Measurements from ENCODE around the gene MTERF1.
"Not testable (repeated sequence)": the region's sequence is repeated elsewhere in the genome, so short reads cannot be mapped to it uniquely, and the experiment has no call there.

MTERF1 gene

DNA sequence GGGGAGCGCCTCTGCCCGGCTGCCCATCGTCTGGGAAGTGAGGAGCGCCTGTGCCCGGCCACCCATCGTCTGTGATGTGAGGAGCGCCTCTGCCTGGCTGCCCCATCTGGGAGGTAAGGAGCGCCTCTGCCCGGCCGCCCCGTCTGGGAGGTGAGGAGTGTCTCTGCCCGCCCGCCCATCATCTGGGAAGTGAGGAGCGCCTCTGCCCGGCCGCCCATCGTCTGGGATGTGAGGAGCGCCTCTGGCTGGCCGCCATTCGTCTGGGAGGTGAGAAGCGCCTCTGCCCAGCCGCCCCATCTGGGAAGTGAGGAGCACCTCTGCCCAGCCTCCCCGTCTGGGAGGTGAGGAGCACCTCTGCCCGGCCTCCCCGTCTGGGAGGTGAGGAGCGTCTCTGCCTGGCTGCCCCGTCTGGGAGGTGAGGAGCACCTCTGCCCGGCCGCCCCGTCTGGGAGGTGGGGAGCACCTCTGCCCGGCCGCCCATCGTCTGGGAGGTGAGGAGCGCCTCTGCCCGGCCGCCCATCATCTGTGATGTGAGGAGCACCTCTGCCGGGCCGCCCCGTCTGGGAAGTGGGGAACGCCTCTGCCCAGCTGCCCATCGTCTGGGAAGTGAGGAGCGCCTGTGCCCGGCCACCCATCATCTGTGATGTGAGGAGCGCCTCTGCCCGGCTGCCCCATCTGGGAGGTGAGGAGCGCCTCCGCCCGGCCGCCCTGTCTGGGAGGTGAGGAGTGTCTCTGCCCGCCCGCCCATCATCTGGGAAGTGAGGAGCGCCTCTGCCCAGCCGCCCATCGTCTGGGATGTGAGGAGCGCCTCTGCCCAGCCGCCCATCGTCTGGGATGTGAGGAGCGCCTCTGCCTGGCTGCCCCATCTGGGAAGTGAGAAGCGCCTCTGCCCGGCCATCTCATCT is 8.0 kb upstream of the MTERF1 start:
- DNase-seq (ENCODE audit: low read depth); H3K4me3 ChIP-seq (ENCODE audit: low read depth, low read length): not testable (repeated sequence)

DNA sequence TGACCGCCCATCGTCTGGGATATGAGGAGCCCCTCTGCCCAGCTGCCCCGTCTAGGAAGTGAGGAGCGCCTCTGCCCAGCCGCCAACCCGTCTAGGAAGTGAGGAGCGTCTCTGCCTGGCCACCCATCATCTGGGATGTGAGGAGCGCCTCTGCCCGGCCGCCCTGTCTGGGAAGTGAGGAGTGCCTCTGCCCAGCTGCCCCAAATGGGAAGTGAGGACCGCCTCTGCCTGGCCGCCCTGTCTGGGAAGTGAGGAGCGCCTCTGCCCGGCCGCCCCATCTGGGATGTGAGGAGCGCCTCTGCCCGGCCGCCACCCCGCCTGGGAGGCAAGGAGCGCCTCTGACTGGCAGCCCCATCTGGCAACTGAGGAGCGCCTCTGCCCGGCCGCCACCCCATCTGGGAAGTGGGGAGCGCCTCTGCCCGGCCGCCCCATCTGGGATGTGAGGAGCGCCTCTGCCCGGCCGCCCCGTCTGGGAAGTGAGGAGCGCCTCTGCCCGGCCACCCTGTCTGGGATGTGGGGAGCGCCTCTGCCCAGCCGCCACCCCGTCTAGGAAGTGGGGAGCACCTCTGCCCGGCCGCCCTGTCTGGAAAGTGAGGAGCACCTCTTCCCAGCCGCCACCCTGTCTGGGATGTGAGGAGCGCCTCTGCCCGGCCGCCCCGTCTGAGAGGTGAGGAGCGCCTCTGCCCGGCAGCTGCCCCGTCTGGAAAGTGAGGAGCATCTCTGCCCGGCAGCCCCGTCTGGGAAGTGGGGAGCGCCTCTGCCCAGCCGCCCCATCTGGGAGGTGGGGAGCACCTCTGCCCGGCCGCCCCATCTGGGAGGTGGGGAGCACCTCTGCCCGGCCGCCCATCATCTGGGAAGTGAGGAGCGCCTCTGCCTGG is 7.1 kb upstream of the MTERF1 start:
- H3K4me3 ChIP-seq (ENCODE audit: low read depth, low read length); DNase-seq (ENCODE audit: low read depth): not testable (repeated sequence)

DNA sequence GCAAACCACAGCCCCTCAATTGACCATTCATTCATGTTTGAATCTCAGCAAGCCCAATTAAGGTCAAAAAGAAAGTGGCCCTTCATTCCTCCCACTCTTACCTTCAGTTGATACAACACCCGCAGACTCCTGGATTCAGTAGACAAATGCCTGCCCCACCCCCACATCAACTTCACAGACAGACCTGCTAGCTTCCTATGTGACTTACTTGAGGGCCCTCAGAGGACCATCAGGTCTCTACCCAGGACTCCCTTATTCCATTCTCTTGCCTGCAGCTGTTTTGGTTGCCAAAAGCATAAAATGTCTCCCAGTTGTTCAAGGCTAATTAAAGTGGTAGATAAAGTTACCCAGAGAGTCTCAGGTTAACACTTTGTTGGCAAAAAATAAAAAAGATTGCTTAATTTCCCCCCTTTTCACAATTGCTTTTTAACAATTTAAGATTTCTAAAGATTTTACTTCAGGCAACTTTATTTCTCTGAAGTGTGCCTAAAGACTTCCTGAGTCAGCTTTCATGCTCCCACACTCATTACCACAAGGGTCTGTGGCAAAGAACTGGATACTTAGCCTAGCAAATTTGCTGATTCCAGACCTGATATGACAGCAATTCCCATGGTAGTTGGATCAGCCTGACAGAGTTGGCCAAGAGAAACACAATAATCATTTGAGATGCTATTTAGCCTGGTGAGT is 3.3 kb upstream of the MTERF1 start:
- DNase-seq (ENCODE audit: low read depth): no peak
- H3K4me3 ChIP-seq (ENCODE audit: low read depth, low read length): no peak overlapping the region

DNA sequence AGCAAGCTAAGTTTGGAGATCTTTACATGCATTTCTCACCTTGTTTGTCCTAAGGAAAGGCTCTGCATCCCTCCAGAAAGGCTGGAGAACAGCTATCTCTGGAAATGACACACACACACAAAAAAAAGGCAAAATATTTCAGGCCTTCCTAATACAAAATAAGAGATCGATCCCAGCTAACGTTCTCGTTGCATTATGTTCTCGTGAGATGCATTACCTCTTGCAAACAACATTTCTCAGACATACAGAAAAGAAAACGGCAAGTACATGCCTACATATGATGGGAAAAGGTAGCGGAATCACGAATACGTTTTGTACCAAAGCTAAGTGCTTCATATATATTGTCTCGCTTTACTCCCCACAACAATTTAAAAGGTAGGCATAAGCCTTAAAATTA is 488 bp downstream of the MTERF1 start:
- peak overlapping the region; percentile 71 for H3K4me3 ChIP-seq (ENCODE audit: low read depth, low read length)
- no peak for DNase-seq (ENCODE audit: low read depth)

DNA sequence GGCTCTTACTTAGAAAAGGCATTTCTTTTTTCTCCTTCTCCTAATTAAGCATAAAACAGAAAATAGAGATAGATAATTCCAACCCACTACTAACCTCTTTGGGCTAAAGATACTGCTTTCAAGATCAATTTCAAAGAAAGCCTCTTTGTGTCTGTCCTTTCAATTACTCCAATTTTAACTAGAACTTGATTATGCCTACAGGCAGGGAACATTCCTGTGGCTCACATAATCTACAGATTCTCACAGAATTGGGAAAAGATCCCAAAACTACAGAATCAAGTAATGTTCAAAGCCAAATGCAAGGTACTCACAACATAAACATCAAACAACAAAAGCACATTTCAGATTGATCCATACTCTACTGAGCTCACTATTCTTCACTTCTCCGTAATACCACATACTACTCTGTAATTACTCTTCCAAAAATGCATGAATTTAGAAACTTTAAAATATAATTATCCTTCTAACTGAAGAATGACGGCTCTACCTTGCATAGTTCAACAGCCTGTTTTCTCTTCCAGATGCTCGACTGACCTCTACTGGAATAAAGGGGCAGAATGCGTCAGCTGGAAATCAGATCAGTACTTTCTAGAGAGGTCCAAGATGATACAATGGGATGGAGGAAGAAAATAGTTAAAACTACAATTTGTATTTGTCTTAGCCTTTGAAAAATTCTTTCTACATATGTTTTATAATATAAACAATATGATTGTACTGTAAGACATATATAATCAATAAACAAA is 3.9 kb downstream of the MTERF1 start:
- no peak for DNase-seq (ENCODE audit: low read depth)
- H3K4me3 ChIP-seq (ENCODE audit: low read depth, low read length): no peak overlapping the region

DNA sequence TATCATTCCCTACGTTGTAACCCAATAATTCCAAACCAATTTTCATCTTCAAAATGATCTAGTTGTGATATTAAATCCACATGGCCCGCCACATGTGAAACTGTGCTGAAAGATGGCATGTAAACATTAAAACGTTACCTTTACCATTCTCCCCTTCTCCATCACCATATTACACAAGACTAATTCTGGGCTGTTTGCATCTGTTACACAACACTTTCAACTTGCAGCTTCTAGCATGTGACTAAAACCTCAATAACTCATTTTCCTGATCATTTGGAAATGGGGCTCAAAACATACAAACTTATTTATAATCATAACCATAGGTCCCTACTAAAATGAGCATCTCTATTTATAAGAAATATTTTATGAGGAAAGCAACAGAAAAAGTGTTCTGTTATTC is 4.7 kb downstream of the MTERF1 start:
- no peak for DNase-seq (ENCODE audit: low read depth)
- no peak overlapping the region for H3K4me3 ChIP-seq (ENCODE audit: low read depth, low read length)

DNA sequence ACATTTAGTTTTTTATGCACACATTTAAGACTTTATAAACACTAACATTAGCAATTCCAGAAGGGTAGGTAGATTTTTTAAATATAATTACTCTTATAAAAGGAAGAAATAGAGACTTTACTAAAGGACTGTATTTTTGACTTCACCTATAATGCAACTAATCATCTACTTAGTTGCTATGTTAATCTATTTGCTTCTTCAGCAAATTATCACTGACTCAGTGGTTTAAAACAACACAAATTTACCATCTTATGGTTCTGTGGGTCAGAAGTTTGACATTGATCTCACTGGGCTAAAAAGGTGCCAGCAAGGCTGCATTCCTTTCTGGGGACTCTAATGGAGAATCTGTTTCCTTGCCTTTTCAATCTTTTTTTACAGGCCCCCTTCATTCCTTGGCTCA is 7.6 kb downstream of the MTERF1 start:
- no peak overlapping the region for H3K4me3 ChIP-seq (ENCODE audit: low read depth, low read length)
- no peak for DNase-seq (ENCODE audit: low read depth)

DNA sequence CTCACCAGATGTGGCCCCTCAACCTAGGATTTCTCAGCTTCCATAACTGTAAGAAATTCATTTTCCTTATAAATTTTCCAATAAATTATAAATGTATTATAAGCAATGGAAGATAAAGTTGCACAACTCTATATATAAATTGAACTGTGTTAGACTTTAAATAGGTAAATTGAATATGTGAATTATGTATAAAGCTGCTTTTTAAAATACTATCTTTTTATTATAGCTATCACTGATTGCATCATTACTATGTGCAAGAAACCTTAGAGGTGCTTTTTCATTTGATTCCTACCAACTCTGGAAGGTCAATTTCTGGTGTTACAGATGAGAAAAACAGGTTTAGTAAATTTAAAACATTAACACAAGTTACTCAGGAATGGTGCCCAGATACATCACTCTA is 8.4 kb downstream of the MTERF1 start:
- no peak for DNase-seq (ENCODE audit: low read depth)
- no peak overlapping the region for H3K4me3 ChIP-seq (ENCODE audit: low read depth, low read length)

DNA sequence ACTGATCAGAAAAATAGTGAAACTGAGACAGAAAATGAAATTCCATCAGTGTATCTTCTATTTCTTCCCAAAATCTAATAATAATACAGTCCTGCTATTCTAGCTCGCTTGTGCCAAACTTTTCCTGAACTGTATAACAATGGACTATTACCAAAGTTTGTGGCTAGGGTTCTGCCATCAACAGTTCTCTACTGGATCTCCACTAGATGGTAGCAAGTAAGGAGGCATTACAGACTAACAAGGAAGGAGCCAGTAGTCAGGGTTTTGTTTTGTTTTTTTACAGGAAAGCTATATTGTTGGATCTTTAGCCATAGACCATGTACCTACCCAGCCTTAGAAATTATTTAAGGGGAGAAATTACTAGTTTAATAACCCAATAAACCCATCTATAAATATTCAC is 10.8 kb downstream of the MTERF1 start:
- H3K4me3 ChIP-seq (ENCODE audit: low read depth, low read length): no peak overlapping the region
- no peak for DNase-seq (ENCODE audit: low read depth)

DNA sequence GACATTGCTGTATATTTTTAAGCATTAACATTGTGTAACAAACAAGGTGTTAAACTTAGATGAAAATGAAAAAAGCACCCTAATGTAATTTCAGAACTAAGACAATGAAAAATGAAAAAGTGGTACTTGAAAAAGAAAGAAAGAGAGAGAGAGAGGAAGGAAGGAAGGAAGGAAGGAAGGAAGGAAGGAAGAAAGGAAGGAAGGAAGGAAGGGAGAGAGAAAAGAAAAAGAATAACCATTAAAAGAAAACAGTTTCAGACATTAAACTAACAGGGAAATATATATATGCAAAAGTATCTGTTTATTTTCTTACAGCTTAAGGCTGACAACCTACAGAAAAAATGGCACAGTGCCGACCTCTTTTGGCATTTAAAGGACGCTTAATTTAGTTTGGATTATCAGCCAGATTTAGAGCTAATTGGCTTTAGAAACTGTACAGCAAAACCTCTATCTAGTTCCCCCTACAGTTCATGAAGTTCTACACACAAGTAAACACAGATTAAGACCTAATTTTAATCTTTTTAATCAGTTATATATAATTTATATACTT is 13.8 kb downstream of the MTERF1 start:
- DNase-seq (ENCODE audit: low read depth): no peak
- no peak overlapping the region for H3K4me3 ChIP-seq (ENCODE audit: low read depth, low read length)

DNA sequence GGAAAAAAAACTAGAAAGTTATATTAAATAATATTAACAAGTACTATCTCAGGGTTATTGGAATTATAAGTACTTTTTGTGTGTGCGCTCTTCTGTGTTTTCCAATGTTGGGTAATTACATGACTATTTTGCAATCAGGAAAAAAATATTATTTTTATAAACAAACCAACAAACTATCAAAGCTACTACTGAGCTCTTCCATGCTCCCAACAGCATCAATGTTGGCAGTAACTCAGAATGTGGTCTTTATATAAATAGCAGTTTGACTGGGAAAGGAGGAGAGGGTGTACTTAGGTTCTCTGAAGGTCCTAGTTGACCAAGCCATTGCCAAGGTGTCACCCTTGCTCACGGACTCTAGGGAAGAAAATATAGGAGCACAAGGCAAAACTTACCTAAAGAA is 15.0 kb downstream of the MTERF1 start:
- H3K4me3 ChIP-seq (ENCODE audit: low read depth, low read length): no peak overlapping the region
- no peak for DNase-seq (ENCODE audit: low read depth)

DNA sequence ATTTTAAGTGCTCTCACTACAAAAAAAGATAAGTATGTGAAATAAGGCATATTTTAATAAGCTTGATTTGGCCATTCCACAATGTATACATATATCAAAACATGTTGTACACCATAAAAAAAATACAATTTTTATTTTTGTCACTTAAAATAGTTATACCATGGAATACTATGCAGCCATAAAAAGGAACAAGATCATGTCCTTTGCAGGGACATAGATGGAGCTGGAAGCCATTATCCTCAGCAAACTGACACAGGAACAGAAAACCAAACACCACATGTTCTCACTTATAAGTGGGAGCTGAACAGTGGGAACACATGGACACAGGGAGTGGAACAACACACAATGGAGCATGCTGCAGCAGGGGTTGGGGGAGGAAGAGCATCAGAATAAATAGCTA is 15.9 kb downstream of the MTERF1 start:
- not testable (repeated sequence) for H3K4me3 ChIP-seq (ENCODE audit: low read depth, low read length); DNase-seq (ENCODE audit: low read depth)

DNA sequence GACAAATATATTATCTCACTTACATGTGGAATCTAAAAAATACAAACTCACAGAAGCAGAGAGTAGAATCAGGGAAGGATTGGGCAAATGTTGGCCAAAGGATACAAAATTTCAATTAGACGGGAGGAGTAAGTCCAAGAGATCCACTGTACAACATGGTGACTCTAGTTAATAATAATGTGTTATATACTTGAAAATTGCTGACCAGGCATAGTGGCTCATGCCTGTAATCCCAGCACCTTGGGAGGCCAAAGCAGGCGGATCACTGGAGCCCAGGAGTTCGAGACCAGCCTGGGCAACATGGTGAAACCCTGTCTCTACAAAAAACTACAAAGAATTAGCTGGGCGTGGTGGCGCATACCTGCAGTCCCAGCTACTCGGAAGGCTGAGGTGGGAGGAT is 16.4 kb downstream of the MTERF1 start:
- no peak for DNase-seq (ENCODE audit: low read depth)
- H3K4me3 ChIP-seq (ENCODE audit: low read depth, low read length): no peak overlapping the region

DNA sequence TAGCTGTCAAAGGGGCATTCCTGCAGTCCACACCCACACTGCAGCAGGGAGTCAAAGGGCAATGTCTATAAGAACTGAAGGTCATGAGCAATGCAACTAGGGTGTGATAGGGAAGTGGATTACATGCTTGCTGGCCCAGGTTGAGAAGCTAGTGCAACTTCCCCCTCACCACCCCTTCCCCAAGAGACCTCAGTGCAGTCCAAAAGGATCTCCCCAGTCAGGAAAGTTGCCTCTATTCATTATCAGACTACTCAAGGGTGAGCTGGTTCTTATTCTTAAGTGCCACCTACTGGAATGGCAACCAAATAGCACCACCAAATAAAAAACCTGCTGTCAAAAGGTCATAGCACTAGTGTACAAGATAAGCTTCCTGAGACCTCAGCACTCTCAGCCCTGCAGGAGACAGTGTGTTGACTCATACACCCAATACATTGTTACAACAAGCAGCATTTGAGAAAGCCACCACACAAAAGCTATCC is 28.2 kb downstream of the MTERF1 start:
- no peak for DNase-seq (ENCODE audit: low read depth)
- no peak overlapping the region for H3K4me3 ChIP-seq (ENCODE audit: low read depth, low read length)

DNA sequence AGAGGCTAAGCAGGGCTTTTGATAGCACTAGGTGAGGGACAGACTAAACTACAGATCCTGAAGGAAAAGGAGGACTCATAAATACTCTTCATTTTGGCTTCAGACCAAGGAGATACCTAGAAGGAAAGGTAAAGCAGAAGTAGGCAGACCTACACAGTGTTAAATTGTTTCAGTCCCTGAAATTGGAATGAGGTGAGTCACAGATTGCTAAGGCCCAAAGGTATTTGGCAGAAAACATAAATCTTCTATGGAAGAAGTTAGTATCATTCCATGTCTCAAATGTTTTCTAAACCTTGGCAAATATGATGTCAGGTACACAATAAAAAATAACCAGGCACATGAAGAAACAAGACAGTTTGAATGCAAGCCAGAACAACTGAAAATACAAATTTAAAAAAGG is 30.0 kb downstream of the MTERF1 start:
- no peak for DNase-seq (ENCODE audit: low read depth)

DNA sequence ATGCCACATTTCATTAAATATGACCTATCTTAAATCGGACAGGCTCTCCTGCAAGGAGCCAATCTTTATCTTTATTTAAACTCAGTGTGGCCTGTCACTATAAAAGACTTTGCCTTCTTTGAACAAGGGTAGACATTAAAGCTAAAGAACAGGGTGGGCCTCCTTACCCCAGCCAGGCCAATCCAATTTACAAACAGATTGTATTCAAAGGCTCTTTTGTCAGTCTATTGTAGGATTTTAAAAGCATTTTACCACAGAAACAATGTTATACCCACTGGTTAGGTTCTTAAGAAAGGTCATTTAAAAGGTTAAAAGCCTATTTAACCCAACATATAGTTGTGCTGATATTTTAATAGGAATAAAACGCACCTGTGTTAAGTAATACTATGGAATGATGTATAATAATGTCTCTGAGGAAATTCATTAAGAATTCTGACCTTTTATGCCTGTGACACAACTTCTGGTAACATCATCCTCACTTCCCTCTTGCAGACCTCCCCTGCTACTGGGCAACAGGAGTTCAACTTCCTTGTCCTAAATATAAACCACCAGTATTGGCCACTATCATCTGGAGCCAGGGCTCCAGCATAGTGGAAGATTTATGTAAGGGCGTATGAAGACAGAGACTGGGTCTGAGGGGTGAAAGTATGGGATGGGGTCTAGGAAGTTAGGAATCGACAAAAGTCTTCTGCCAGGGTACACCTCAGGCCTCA is 32.5 kb downstream of the MTERF1 start:
- no peak for DNase-seq (ENCODE audit: low read depth)
- H3K4me3 ChIP-seq (ENCODE audit: low read depth, low read length): no peak overlapping the region

More for the DNA sequence above, 30.0 kb downstream of the MTERF1 start:
- no peak overlapping the region for H3K4me3 ChIP-seq (ENCODE audit: low read depth, low read length)

DNA sequence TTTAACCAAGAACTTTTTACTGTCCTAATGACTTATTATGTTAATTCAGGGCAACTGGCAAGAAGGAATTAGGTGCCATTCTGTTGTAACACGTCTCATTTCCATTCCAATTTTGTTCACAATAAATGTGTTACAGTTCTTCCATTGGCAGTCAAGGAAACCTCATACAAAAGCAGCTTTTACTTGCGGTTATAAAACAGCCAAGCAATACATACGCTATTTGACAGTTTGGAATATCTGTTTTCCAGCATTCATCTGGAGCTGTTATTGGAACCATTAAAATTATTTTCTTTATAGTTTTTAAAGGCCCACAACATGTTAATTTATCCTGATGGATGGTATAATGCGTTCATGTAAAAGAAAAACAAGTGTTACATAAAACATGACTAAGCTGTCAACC is 33.3 kb downstream of the MTERF1 start:
- no peak overlapping the region for H3K4me3 ChIP-seq (ENCODE audit: low read depth, low read length)
- DNase-seq (ENCODE audit: low read depth): no peak

DNA sequence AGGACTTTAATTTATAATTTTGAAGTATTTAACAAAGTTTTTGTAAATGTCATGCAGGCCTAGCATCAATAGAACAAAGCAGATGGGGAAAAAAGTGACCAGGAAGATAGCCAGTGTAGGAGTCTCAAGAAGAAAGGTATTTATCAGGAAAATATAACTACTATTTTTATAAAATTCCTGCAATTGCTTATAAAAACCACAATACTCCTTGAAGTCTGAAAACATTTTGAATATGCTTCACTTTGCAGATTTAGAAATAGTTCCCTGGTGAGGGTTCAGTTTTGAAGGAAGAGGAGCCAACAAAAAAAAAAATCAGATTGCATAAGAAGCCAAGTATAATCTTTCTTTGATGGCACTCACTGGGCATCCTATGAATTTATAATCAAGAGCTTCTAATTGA is 34.1 kb downstream of the MTERF1 start:
- no peak for DNase-seq (ENCODE audit: low read depth)

More for the DNA sequence above, 34.1 kb downstream of the MTERF1 start:
- no peak overlapping the region for H3K4me3 ChIP-seq (ENCODE audit: low read depth, low read length)
